ENCODE data around the gene SCARF1. TPM values are rescaled to one million over a fixed set of nuclear protein-coding genes. Genes with fewer than 3 reads are reported as not detected.

The SCARF1 gene
- total RNA-seq, 1 donor from 2014 or later = 4.0 TPM

DNA sequence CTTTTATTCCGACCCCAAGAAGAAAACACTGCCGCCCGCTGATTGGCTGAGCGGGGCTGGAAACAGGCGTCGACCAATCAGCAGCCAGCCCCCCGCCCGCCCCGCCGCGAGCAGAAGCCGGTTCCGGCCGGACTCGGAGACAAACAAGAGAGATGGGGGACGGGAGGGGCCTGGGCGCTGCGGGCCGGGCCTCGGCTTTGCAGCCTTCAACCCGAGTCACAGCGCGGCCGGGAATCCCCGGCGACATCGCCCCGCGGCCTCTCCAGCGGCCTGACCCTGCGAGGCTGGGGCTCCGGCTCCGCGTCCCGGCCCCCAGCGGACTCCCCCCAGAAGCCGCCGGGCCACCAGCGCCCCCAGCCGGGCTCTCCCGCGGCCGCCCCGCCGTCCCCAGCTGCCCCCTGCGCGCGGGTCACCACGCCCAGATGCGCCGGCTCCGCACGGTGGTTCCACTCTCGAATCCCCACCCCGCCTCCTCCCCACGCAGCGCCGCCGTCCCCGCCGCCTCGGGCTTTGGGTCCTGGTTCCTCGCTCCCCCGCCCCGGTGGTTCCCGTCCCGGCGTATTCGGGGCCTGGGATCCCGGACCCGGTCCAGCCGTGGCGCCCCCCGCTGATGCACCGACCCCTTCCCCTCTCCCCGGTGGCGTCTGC is 16.6 kb downstream of the SCARF1 start:
- H3K36me3 Mint-ChIP-seq (ENCODE audit: unreplicated experiment) = no peaks in the 10 kb centered on the region
- peaks cover 14% of the 10 kb centered on the region for H3K27me3 Mint-ChIP-seq (ENCODE audit: unreplicated experiment)
- peaks cover 18% of the 10 kb centered on the region for H3K4me1 Mint-ChIP-seq (ENCODE audit: low read depth, unreplicated experiment)
- H3K27ac Mint-ChIP-seq (ENCODE audit: unreplicated experiment) = peak overlapping the region; percentile 94
- TF ChIP-seq, protein P1, sequence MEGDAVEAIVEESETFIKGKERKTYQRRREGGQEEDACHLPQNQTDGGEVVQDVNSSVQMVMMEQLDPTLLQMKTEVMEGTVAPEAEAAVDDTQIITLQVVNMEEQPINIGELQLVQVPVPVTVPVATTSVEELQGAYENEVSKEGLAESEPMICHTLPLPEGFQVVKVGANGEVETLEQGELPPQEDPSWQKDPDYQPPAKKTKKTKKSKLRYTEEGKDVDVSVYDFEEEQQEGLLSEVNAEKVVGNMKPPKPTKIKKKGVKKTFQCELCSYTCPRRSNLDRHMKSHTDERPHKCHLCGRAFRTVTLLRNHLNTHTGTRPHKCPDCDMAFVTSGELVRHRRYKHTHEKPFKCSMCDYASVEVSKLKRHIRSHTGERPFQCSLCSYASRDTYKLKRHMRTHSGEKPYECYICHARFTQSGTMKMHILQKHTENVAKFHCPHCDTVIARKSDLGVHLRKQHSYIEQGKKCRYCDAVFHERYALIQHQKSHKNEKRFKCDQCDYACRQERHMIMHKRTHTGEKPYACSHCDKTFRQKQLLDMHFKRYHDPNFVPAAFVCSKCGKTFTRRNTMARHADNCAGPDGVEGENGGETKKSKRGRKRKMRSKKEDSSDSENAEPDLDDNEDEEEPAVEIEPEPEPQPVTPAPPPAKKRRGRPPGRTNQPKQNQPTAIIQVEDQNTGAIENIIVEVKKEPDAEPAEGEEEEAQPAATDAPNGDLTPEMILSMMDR (IDR thresholded peaks at IDR 0.05; ENCODE audit: partially characterized antibody, unreplicated experiment) = no peak
- peak; percentile 99 for DNase-seq
- peaks cover 13% of the 10 kb centered on the region for H3K9me3 Mint-ChIP-seq (ENCODE audit: unreplicated experiment)
- peak overlapping the region; percentile 89 for H3K4me3 Mint-ChIP-seq (ENCODE audit: unreplicated experiment)

DNA sequence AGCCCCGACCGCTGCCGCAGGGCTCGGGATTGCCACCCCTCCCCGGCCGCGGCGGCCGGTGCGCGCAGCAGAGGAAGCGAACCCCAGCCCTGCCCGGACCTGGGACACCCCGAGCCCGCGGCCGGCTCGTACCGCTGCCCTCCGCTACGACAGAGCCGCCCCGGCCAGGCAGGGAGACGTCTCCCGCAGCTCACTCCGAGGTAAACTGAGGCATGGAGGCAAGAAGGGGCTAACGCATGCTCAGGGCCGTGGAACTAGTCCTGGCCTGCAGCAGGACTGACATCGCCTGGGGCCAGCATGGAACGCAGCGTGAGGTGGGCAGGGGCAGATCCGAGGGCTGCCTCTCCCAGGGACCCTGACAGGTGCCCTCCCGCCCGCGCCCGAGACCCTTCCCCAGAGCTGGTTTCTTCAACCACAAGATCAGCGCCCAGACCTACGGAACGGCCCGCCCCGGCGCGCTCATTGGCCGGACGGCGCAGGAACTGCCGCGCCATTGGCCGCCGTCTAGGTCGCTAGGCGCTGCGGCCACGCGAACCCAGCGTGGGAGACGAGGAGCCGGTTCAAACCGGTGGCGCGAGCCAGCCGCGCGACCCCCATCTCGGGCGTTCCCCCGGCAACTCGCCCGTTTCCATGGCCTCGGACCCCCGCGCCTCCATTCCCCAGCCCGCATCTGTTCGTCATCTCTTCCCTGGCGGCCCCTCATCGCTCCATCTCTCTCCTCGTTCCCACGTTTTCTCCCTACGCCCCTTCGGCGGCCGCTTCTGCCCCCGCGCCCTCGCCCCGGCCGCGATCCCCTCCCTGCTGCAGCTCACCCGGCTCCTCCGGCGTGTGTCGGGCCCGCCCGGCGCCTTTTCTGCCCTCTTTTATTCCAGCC is 17.3 kb downstream of the SCARF1 start, which contains the start of gene SLC43A2:
Gene SLC43A2, minus strand, starts transcription at position 853 of the 874 bp plus-strand sequence. CDS start 960 bp downstream, outside the sequence.
- peaks cover 13% of the 10 kb centered on the region for H3K9me3 Mint-ChIP-seq (ENCODE audit: unreplicated experiment)
- H3K27me3 Mint-ChIP-seq (ENCODE audit: unreplicated experiment) = peaks cover 14% of the 10 kb centered on the region
- peak within 1 kb of the TSS; percentile 94 for H3K27ac Mint-ChIP-seq (ENCODE audit: unreplicated experiment)
- TF ChIP-seq, protein P1 (IDR thresholded peaks at IDR 0.05; ENCODE audit: partially characterized antibody, unreplicated experiment) = no peak
- H3K4me1 Mint-ChIP-seq (ENCODE audit: low read depth, unreplicated experiment) = peaks cover 18% of the 10 kb centered on the region
- no peaks in the 10 kb centered on the region for H3K36me3 Mint-ChIP-seq (ENCODE audit: unreplicated experiment)
- peak; percentile 94 for DNase-seq
- peak within 1 kb of the TSS; percentile 89 for H3K4me3 Mint-ChIP-seq (ENCODE audit: unreplicated experiment)

DNA sequence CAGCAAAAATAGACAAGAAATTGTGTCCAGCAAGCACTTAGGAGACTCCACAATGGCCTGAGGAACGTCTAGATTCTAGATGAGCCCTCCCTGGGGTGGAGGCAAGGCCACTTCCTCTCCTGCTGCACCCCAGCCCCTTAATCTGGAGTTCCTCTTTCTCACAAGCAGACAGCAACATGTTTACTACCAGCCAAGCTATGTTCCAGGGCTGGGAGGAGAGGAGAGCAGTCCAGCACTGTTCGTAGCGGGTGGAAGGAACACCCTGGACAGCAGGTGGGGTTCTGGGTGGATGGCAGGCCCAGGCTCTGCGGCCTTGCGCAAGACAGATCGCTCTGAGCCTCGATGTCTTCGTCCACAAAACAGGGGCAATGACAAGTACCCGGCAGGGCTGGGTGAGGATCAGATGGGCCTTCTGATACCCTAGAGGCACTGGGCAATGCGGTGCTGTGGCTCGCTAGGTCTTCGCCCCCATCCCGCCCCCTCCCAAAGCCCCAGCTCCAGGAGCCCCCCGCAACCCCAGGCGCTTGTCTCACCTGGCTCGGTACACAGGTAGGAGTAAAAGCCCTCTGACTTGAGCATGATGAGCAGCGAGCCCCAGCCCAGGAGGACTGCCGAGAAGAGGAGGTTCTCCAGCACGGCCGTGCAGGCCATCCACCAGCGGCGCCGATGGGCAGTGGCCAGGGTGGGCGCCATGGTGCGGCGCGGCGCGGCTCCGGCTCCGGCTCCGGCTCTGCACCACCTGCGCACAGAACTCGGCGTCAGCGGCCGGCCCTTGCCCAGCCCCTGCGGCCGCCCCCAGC is 18.1 kb downstream of the SCARF1 start:
- Mint-ChIP-seq H3K9me3 (ENCODE audit: unreplicated experiment) (peaks cover 13% of the 10 kb centered on the region), H3K4me1 (ENCODE audit: low read depth, unreplicated experiment) (peaks cover 18% of the 10 kb centered on the region), H3K4me3 (ENCODE audit: unreplicated experiment) (peak overlapping the region; percentile 82), H3K36me3 (ENCODE audit: unreplicated experiment) (no peaks in the 10 kb centered on the region), H3K27me3 (ENCODE audit: unreplicated experiment) (peaks cover 14% of the 10 kb centered on the region), H3K27ac (ENCODE audit: unreplicated experiment) (no peak overlapping the region)
- TF ChIP-seq, protein P1 (IDR thresholded peaks at IDR 0.05; ENCODE audit: partially characterized antibody, unreplicated experiment) = no peak
- peak; percentile 51 for DNase-seq

DNA sequence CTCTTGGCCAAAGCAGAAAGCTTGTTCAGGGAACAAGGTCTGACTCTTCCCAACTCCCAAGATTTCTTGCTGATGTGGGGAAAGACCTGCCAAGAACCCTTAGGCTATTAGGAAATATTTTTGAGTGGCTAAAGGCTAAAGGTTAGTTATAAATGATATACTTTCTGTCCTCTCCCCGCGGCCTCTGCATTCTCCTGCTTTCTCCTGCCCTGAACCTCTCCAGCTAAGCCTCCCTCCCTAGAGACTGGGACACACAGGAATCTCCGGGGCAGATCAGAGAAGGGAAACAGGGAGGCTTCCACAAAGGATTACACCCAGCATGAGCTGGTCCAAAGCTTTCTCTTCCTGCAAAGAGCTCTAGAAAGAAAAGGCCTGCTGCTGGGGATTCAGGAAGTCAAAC is 19.2 kb downstream of the SCARF1 start:
- H3K9me3 Mint-ChIP-seq (ENCODE audit: unreplicated experiment) = peaks cover 12% of the 10 kb centered on the region
- H3K27me3 Mint-ChIP-seq (ENCODE audit: unreplicated experiment) = peaks cover 14% of the 10 kb centered on the region
- DNase-seq = no peak
- H3K4me3 Mint-ChIP-seq (ENCODE audit: unreplicated experiment) = peak overlapping the region; percentile 82
- H3K36me3 Mint-ChIP-seq (ENCODE audit: unreplicated experiment) = no peaks in the 10 kb centered on the region
- H3K4me1 Mint-ChIP-seq (ENCODE audit: low read depth, unreplicated experiment) = peaks cover 16% of the 10 kb centered on the region
- no peak overlapping the region for H3K27ac Mint-ChIP-seq (ENCODE audit: unreplicated experiment)
- TF ChIP-seq, protein P1 (IDR thresholded peaks at IDR 0.05; ENCODE audit: partially characterized antibody, unreplicated experiment) = no peak

Data from glutamatergic neuron (in vitro differentiated cells).